DMS 273 (cell line): ENCODE measurements around the gene PSMA5.

Experiments used
- DNase-seq: peaks from one replicate; lab custom pipeline; 2025; ENCODE audit not compliant: unreplicated experiment; lab: John Stamatoyannopoulos, UW

Gene PSMA5

DNA sequence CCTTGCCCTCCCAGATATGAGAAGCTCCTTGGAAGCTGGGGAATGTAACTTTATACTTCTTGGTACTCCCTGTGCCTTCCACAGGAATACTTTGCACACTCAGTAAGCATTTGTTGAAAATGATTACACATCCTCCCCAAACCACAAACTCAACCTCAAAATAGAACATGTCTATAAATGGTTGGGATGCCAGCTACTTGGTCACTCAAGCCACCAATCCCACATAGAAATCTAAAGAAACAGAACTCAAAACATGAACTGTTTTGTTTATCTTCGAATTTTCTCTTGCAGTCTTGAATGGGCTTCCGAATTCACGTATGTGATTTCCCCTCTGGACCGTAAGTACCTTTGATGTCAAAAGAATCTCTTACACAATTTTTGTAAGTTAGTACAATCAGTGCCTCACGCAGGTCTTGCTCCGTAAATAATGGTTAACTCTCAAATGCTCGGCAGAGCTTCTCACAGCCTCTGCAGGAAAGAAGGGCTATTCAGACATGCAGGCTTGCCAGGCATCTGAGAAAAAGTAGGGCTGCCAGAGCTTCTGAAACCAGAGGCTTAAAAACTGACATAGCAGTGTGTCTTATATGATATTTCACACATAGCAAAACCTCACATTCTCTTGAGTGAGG lies 55.4 kb downstream of the PSMA5 start:
- DNase-seq: no peak

DNA sequence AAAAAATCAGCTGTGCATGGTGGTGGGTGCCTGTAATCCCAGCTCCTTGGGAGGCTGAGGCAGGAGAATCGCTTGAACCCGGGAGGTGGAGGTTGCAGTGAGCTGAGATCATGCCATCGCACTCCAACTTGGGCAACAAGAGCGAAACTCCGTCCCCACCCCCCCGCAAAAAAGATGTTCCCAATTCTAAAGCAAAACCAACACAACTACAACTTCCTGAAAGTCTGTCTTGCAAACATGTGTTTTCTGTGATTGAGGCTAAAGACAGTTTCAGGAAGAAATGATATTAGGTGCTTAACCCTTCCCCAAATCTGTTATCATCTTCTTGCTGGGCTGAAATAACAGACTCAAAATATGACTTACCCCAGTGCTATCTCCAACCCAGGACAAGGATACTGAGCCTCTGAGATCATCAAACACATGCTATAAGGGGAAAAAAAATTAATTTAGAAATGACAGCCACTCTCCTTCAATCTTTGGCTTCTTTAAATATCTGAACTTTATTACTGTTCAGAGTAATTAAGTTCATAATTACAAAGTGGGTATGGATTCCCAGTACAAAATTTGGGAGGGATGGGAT lies 57.0 kb downstream of the PSMA5 start:
- no peak for DNase-seq

DNA sequence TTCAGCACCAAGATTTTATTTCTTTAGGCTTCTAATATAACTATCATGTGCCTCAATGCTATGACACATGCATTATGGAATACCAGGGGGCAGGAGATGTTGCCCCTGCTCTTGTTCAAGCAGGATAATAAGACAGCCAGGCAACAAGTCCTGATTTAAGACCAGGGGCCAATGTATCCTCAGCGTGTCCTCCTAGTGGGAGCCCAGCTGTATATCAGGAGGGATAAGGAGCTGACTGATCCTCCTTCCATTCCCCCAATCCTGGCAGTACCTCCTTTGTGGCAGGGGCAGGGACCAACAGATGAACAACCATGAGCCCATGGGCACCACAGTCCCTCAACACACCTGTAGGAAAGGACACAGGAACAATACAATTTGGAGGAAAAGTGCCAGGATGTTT lies 57.8 kb downstream of the PSMA5 start:
- no peak for DNase-seq

DNA sequence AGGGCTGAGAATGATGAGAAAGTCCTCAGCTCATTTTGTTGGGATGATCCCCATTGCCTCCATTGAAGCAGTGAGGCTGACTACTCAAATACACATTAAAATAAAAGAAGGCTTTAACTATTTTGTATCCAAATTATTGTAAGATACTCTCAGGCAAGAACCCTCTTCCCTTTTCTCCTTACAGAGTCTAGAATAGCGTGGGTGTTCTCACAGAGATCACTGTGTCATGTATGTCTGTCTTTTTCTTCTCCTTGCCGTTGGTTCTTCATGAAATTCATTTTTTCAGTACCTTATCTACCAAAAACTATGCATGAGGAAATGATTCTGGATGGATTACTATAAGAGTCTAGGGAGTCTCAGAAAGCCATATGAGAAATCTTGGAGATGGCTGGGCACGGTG lies 58.6 kb downstream of the PSMA5 start:
- no peak for DNase-seq

DNA sequence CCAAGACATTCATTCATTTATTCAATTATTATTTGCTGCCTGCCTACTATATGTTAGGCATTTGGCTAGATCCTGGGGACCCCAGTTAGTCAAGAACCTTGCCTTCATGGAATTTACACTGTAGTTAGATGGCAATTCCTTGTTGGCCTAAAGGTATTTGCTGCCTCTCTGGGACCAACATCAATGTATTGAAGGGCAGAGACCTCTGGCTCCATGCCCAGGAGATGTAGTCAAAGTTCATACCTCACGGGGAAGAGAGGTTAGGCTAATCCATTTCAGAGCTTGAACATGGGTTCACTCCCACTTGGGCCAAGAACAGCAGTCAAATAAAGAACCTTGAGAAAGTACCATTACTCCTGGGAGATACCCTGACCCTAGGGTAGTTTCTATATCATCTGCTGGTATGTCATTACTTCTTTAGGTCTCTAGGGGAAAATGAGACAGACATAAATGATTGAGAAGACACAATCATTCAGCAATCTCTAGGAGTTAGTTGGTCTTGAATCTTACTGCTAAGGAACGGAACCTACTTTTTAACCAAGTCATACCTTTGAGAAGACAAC lies 60.5 kb downstream of the PSMA5 start:
- no peak for DNase-seq

DNA sequence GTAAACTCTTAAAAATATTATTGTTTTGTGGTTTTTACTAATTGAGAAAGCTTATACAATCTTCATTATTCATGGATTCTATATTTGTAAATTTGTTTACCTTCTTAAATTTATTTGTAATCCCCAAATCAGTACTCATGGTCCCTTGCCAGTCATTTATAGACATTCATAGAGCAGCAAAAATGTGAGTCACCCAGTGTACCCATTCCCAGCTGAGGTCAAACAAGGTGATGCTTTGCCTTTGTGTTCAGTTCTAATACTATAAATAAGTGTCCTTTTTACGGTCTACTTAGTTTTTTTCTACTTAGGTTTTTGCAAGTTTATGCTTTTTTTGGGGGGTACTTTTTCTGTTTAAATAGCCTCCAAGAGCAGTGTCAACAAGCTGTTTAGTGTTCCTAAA lies 64.6 kb downstream of the PSMA5 start:
- DNase-seq: no peak

DNA sequence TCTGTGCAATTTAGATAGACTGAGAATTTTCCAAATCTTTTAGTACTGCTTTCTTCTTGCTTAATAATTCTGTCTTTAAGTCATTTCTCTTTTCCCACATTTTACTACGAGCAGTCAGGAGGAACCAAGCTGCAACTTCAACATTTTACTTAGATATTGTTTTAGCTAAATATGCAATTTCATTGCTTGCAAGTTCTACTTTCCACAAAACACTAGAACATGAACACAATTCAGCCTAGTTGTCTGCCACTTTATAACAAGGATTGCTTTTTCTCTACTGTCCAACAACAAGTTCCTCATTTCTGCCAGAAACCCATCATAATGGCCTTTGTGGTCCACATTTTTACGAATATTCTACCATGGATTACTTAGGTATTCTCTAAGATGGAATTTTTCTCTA lies 65.2 kb downstream of the PSMA5 start:
- no peak for DNase-seq

DNA sequence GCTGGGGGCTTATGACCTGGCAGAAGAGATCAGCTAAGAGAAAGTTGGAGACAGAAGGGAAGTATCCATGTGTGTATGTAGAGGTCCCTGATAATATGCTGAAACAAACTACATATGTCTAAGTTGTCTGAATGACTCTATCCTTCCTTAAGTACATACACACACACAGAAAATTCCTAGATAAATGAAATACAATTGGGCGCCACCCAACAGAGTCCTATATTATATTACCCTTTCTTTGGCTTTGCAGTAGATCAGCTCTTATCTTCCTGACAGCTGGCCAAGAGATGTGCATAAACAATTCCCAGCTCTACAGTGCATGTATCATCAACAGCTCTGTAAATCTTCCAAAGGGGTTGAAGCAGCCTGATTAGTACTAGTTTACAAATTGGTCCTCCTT lies 68.6 kb downstream of the PSMA5 start:
- DNase-seq: peak; percentile 50

DNA sequence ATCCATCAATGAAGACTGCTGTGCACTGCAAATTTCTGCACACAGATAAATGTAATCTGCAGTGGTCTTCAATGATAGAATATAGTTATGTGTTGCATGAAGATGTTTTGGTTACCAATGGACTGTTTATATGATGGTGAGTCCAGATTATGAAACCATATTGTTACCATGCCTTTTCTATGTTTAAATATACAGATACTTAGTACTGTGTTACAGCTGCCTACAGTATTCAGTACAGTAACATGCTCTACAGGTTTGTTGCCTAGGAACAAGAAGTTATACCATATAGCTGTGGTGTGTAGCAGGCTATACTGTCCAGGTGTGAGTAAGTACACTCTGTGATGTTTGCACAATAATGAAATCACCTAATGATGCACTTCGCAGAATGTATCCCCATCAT lies 69.3 kb downstream of the PSMA5 start:
- no peak for DNase-seq

DNA sequence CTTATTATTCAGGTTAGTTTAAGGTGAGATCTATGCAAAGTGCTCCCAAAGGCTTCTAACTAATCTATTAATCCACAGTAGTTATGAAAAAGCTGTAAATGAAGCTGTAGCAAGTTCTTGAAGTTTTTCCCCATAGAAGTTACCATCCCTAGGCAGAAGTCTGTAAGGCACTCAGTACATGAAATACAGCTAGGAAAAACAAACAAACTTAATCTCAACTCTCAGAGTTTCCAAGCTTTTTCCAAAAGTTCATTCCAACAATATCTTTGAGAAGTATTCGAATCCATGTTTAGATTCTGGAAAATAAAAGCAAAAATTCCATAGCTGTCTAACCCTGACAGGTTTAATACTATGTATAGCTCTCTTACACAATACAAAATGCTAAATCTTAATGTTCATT lies 69.7 kb downstream of the PSMA5 start:
- no peak for DNase-seq

DNA sequence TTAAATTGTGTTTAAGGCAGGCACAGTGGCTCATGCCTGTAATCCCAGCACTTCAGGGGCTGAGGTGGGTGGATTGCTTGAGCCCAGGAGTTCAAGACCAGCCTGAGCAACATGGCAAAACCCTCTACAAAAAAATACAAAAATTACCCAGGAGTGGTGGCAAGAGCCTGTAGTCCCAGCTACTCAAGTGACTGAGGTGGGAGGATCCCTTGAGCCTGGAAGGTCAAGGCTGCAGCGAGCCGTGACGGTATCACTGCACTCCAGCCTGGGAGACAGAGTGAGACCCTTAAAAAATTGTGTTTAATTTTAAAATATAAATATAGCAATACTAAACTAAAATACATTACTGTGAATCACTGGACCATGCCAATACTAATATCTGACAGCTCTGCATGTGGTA lies 71.3 kb downstream of the PSMA5 start:
- DNase-seq: no peak

DNA sequence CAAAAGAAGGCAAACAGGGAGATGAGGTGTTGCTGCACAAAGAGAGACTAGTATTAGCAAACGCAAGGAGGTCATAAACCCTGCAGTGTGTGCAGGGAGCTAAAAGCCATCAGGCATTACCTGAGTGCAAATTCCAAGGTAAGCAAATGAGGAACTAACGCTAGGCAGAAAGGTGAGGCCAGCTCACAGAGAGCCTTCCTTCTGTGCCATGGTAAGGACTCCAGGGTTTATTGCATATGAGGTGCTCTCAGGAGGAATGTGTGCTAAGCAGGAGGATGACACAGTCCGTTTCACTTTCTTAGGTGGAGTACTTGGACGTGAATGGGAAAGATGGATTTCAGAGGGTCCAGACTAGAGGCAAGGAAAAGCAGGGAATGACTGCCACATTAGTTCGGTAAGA lies 74.8 kb downstream of the PSMA5 start:
- DNase-seq: no peak

DNA sequence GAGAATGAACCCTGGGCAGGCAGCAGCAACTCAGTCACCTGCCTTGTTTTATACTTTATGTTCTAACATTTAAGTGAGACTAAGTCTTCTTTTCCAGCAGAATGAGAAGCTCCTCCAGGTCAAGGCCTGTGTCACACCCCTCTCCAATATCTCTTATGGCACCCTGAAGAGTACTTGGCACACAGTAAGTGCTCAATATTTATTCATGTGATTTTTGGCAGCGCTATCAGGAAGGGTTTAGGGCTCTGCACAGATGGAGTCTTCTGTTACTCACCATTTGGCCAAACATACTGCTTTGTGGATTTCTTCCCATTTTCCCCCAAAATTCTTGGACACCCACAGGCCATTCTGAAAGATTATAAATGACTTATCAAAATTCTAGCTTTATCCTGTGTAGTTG lies 75.6 kb downstream of the PSMA5 start:
- no peak for DNase-seq

DNA sequence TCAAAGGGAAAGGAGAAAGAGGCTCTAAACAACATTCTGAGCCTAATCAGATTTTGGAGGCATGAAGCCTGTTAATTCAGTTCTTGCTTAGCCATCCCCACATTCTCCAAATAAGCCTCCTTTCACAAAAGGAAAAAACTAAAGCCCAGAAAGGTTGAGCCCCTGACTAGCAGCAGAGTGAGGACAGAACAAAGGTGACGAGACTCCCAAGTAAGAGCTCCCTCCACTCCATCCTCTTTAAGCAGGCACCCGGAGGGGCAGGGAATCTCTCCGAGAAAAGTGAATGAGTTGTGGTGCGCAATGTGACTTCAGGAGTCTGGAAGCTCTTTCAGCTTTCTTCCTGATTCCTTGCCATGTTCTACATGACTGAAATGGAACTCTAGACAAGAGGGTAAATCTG lies 76.1 kb downstream of the PSMA5 start:
- DNase-seq: no peak
